Keratinocyte (primary cell): Measurements from ENCODE around the gene PIGL. TPM values are rescaled to one million over a fixed set of nuclear protein-coding genes. Genes with fewer than 3 reads are reported as not detected.

Source experiments
- DNase-seq: peaks from one replicate; pipeline ENCODE4 v3.0.0-alpha.2; 2011; ENCODE audit warnings: low read depth, missing footprints, low spot score
- FAIRE-seq: peaks from 2 replicates; lab custom pipeline; 2011; peaks lifted over from hg19 to GRCh38; lab: Jason Lieb, UNC
- H2AFZ ChIP-seq: 2 replicates; pipeline ENCODE4 v1.6.0; 2012; ENCODE audit warnings: low read length, control low read depth, inconsistent platforms; ENCODE audit not compliant: control insufficient read depth
- H3K27ac ChIP-seq: 2 replicates; pipeline ENCODE4 v1.5.1; 2011; ENCODE audit warnings: low read length; ENCODE audit not compliant: control insufficient read depth, insufficient read depth
- H3K27me3 ChIP-seq: 3 replicates; pipeline ENCODE4 v1.6.0; 2011; ENCODE audit warnings: low read length; ENCODE audit not compliant: control insufficient read depth, insufficient read depth; ENCODE audit errors: extremely low read depth
- H3K36me3 ChIP-seq, 2 experiments: 2 replicates in 1 of 2; 3 replicates in 1 of 2; pipeline ENCODE4 v1.5.1; 2011; ENCODE audit warnings: low read length in 2 of 2, mild to moderate bottlenecking in 1 of 2; ENCODE audit not compliant: control insufficient read depth in 2 of 2, insufficient read depth in 2 of 2; ENCODE audit errors: extremely low read depth in 1 of 2
- H3K4me1 ChIP-seq: 3 replicates; pipeline ENCODE4 v1.5.1; 2011; ENCODE audit warnings: low read length; ENCODE audit not compliant: control insufficient read depth, insufficient read depth; ENCODE audit errors: extremely low read depth
- H3K4me2 ChIP-seq: 3 replicates; pipeline ENCODE4 v1.6.0; 2011; ENCODE audit warnings: low read depth, low read length; ENCODE audit not compliant: control insufficient read depth, insufficient read depth; ENCODE audit errors: extremely low read depth
- H3K4me3 ChIP-seq, 3 experiments: fragments of 200-600 bp in 1 of 3; sonication (generic) in 1 of 3; 2 replicates in 2 of 3; 3 replicates in 1 of 3; pipeline ENCODE4 v1.5.1; 2011 to 2016; ENCODE audit warnings: low read length in 3 of 3, mild to moderate bottlenecking in 3 of 3, control low read depth in 2 of 3, inconsistent platforms in 1 of 3, low read depth in 1 of 3, mixed read lengths in 1 of 3, mixed run types in 1 of 3, moderate library complexity in 1 of 3; ENCODE audit not compliant: control insufficient read depth in 2 of 3, insufficient read depth in 2 of 3; ENCODE audit errors: extremely low read depth in 1 of 3
- H3K79me2 ChIP-seq: 2 replicates; pipeline ENCODE4 v1.6.0; 2012; ENCODE audit warnings: low read length; ENCODE audit not compliant: control insufficient read depth, insufficient read depth
- H3K9ac ChIP-seq: 3 replicates; pipeline ENCODE4 v1.6.0; 2011; ENCODE audit warnings: low read length; ENCODE audit not compliant: control insufficient read depth, insufficient read depth; ENCODE audit errors: extremely low read depth
- H3K9me1 ChIP-seq: 3 replicates; pipeline ENCODE4 v1.6.0; 2011; ENCODE audit warnings: low read length; ENCODE audit not compliant: control insufficient read depth, insufficient read depth; ENCODE audit errors: extremely low read depth
- H3K9me3 ChIP-seq: 2 replicates; pipeline ENCODE4 v1.5.1; 2012; ENCODE audit warnings: low read depth, low read length; ENCODE audit not compliant: control insufficient read depth
- H4K20me1 ChIP-seq: 3 replicates; pipeline ENCODE4 v1.6.0; 2011; ENCODE audit warnings: low read length; ENCODE audit not compliant: control insufficient read depth, insufficient read depth; ENCODE audit errors: extremely low read depth
- EZH2 ChIP-seq: IDR thresholded peaks from one replicate; pipeline ENCODE4 v1.6.1; 2012; ENCODE audit warnings: inconsistent platforms, mild to moderate bottlenecking, low read length, moderate library complexity
- dilution Hi-C: fragments of 300-500 bp; cut with MboI; formaldehyde crosslinking; loops from one replicate; pipeline ENCODE4 v1.7.0; 2020; ENCODE audit warnings: low sequenced_read_pairs; ENCODE audit not compliant: extremely low pct_ligation_motif_present
- polyA minus RNA-seq, 3 experiments: library from RNA; depleted of rRNA, polyadenylated mRNA; stranded (reverse); fragments of >200 nt; gene quantifications; 1 replicate in 1 of 3; 2 replicates in 1 of 3; 3 replicates in 1 of 3; pipeline ENCODE4 v1.2.3, GENCODE V29; 2011
- polyA plus RNA-seq, 5 experiments: library from polyadenylated mRNA; depleted of rRNA in 3 of 5; stranded (reverse) in 3 of 5; stranded (forward) in 1 of 5; unstranded in 1 of 5; fragments of >200 nt; gene quantifications; 1 replicate in 1 of 5; 2 replicates in 3 of 5; 3 replicates in 1 of 5; pipeline versions ENCODE4 v1.2.1 to v1.2.3, GENCODE V29; 2011 to 2012; ENCODE audit warnings: missing spikeins in 2 of 5, low read depth in 1 of 5, low replicate concordance in 1 of 5
- TF ChIP-seq, protein P1 (sequence below), 3 experiments: IDR thresholded peaks in 1 of 3; conservative IDR thresholded peaks in 1 of 3; optimal IDR thresholded peaks in 1 of 3; 2 replicates in 2 of 3; 3 replicates in 1 of 3; pipeline versions ENCODE3 to v1.5.1; 2011; ENCODE audit warnings: low read length in 3 of 3, mild to moderate bottlenecking in 3 of 3, moderate library complexity in 2 of 3, control low read depth in 1 of 3, inconsistent platforms in 1 of 3; ENCODE audit not compliant: insufficient read depth in 2 of 3; ENCODE audit errors: extremely low read depth in 1 of 3

PIGL gene
- polyA plus RNA-seq (17.0 to 30.4 TPM (median 21.5 TPM) in 3 replicates), polyA minus RNA-seq (11.5 to 34.9 TPM (median 24.3 TPM) in 3 replicates)
- polyA plus RNA-seq (2011; ENCODE audit: low read depth): 11.1 TPM
- polyA plus RNA-seq (2011; cell fraction: cytosol; rRNA removed): 6.8 and 9.4 TPM in 2 replicates
- polyA plus RNA-seq (2011; cell fraction: nucleus; rRNA removed): 117 and 146 TPM in 2 replicates
- 10.9 and 31.9 TPM in 2 replicates for polyA plus RNA-seq (2012; ENCODE audit: low replicate concordance)
- 6.1 TPM for polyA minus RNA-seq (2011; cell fraction: cytosol; rRNA and poly(A)+ RNA removed)
- 25.9 and 41.9 TPM in 2 replicates for polyA minus RNA-seq (2011; cell fraction: nucleus; rRNA and poly(A)+ RNA removed)

DNA sequence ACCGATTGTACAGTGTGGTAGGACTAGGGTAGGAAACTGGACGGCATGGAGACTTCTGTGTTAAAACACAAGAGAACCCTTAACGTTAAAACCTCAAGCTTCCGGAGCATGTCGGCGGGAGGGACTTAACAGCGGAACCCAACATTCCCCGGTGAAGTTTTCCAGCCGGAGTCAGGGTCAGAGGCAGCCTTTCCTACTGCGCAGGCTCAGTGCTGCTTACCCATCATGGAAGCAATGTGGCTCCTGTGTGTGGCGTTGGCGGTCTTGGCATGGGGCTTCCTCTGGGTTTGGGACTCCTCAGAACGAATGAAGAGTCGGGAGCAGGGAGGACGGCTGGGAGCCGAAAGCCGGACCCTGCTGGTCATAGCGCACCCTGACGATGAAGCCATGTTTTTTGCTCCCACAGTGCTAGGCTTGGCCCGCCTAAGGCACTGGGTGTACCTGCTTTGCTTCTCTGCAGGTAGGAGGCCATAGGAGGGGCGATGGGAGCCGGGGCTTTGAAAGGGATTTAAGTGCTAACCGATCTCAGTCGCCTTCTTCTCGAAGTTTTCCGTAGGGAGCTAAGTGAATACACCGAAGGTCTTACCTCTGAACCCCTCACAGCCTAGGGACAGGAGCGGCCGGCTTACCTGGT is at the start of gene PIGL:
TSS of gene PIGL (plus strand) at position 209 of the 634 bp plus-strand sequence. CDS start at position 226, 17 bp downstream.
- H3K4me1 ChIP-seq: no peaks in the 10 kb centered on the region
- TF ChIP-seq, protein P1, sequence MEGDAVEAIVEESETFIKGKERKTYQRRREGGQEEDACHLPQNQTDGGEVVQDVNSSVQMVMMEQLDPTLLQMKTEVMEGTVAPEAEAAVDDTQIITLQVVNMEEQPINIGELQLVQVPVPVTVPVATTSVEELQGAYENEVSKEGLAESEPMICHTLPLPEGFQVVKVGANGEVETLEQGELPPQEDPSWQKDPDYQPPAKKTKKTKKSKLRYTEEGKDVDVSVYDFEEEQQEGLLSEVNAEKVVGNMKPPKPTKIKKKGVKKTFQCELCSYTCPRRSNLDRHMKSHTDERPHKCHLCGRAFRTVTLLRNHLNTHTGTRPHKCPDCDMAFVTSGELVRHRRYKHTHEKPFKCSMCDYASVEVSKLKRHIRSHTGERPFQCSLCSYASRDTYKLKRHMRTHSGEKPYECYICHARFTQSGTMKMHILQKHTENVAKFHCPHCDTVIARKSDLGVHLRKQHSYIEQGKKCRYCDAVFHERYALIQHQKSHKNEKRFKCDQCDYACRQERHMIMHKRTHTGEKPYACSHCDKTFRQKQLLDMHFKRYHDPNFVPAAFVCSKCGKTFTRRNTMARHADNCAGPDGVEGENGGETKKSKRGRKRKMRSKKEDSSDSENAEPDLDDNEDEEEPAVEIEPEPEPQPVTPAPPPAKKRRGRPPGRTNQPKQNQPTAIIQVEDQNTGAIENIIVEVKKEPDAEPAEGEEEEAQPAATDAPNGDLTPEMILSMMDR (optimal IDR thresholded peaks at IDR 0.05 in 1 of 3, IDR thresholded peaks at IDR 0.05 in 1 of 3, conservative IDR thresholded peaks at IDR 0.05 in 1 of 3; ENCODE audit: extremely low read depth in 1 of 3, insufficient read depth in 2 of 3, low read length in 3 of 3): peak in 1 of 3 experiments; percentile 13
- TF ChIP-seq EZH2: no peak
- no peaks in the 10 kb centered on the region for H4K20me1 ChIP-seq
- H3K9me1 ChIP-seq: no peaks in the 10 kb centered on the region
- no peaks in the 10 kb centered on the region for H3K9me3 ChIP-seq
- FAIRE-seq (peak; percentile 62), DNase-seq (peak; percentile 30)
- H3K27me3 ChIP-seq: no peaks in the 10 kb centered on the region
- H3K36me3 ChIP-seq: no peaks in the 10 kb centered on the region
- dilution Hi-C loops: no loop called here
- H3K27ac ChIP-seq: peak within 1 kb of the TSS; percentile 81
- H3K79me2 ChIP-seq: peaks cover 67% of the 10 kb centered on the region
- H2AFZ ChIP-seq: peak within 1 kb of the TSS; percentile 93
- peak within 1 kb of the TSS; percentile 92 for H3K9ac ChIP-seq
- peak within 1 kb of the TSS; percentile 88 to 93 (median 89) for H3K4me3 ChIP-seq
- peak within 1 kb of the TSS; percentile 86 for H3K4me2 ChIP-seq

DNA sequence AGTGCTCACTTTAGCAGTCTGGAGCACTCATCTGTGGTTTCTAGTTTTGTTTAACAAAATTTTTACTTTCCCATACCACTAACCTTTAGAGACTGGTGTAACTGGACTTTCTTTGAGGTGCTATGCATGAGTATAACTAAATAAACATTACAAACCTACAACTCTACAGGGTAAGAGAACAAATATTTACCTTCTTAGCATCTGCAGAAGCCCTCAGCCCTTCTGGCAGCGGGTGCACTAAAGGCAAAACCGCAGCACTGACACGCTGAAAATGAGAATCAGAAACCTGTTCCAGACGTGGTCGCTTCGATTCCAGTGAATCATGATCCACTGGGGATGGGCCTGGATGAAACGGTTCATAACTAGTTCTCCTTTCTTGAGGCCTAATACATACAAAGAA is 45.4 kb upstream of the PIGL start:
- no peak for DNase-seq
- Histone ChIP-seq H2AFZ (no peak overlapping the region), H3K27me3 (no peaks in the 10 kb centered on the region), H3K36me3 (peaks cover 0 to 6% of the 10 kb centered on the region in 2 experiments), H3K4me3 (no peak overlapping the region), H3K27ac (no peak overlapping the region), H3K9me3 (no peaks in the 10 kb centered on the region), H3K79me2 (peaks cover 32% of the 10 kb centered on the region), H3K9ac (no peak overlapping the region), H4K20me1 (no peaks in the 10 kb centered on the region), H3K9me1 (no peaks in the 10 kb centered on the region), H3K4me2 (no peak overlapping the region), H3K4me1 (no peaks in the 10 kb centered on the region)
- TF ChIP-seq, protein P1 (optimal IDR thresholded peaks at IDR 0.05 in 1 of 3, IDR thresholded peaks at IDR 0.05 in 1 of 3, conservative IDR thresholded peaks at IDR 0.05 in 1 of 3; ENCODE audit: extremely low read depth in 1 of 3, insufficient read depth in 2 of 3, low read length in 3 of 3): no peak
- no peak for TF ChIP-seq EZH2
- dilution Hi-C loops: no loop called here
- no peak for FAIRE-seq
